ENCODE data around the gene GMNN.
"Not testable (repeated sequence)": the region's sequence is repeated elsewhere in the genome, so short reads cannot be mapped to it uniquely, and the experiment has no call there.

The GMNN gene

GRCh38 chr6:24774696-24775519 lies at the start of gene GMNN:
Gene GMNN, plus strand, starts transcription at chr6:24774937. Its CDS starts 2,310 bp downstream, at chr6:24777247.
- no peak for TF ChIP-seq CTCF (IDR thresholded peaks at IDR 0.05; ENCODE audit: extremely low read depth, missing control alignments)
- peak; percentile 95 for DNase-seq (ENCODE audit: low spot score)

- DNase-seq (ENCODE audit: low spot score) = not testable (repeated sequence)
Observed at GRCh38 chr6:24730653-24731052, 44.1 kb upstream of the GMNN start.

- DNase-seq (ENCODE audit: low spot score) = not testable (repeated sequence)
Observed at GRCh38 chr6:24731456-24732134, 43.1 kb upstream of the GMNN start.

GRCh38 chr6:24734166-24734565 lies 40.6 kb upstream of the GMNN start:
- no peak for TF ChIP-seq CTCF (IDR thresholded peaks at IDR 0.05; ENCODE audit: extremely low read depth, missing control alignments)

GRCh38 chr6:24734710-24735109 lies 40.0 kb upstream of the GMNN start:
- DNase-seq (ENCODE audit: low spot score) = not testable (repeated sequence)

More at GRCh38 chr6:24734166-24734565, 40.6 kb upstream of the GMNN start:
- no peak for DNase-seq (ENCODE audit: low spot score)

GRCh38 chr6:24738741-24739140 lies 36.0 kb upstream of the GMNN start:
- DNase-seq (ENCODE audit: low spot score) = no peak
- TF ChIP-seq CTCF (IDR thresholded peaks at IDR 0.05; ENCODE audit: extremely low read depth, missing control alignments) = no peak

- no peak for TF ChIP-seq CTCF (IDR thresholded peaks at IDR 0.05; ENCODE audit: extremely low read depth, missing control alignments)
- DNase-seq (ENCODE audit: low spot score) = no peak
Observed at GRCh38 chr6:24740861-24741260, 33.9 kb upstream of the GMNN start.

GRCh38 chr6:24742216-24742738 lies 32.5 kb upstream of the GMNN start:
- TF ChIP-seq CTCF (IDR thresholded peaks at IDR 0.05; ENCODE audit: extremely low read depth, missing control alignments) = no peak
- no peak for DNase-seq (ENCODE audit: low spot score)
